Activated T-helper 1 cell treated with anti-CD3 and anti-CD28 coated beads, Interleukin-12 subunit alpha, Interleukin-12 subunit beta, Interleukin-2, Interleukin-4 antibody, amounts not matched to agents 30 ng/mL and 10 ng/mL and 1 ng/mL, durations not matched to agents 14 hours and 24 hours and 36 hours (primary cell): ENCODE measurements around the gene IL17B. TPM values are rescaled to one million over a fixed set of nuclear protein-coding genes. Genes with fewer than 3 reads are reported as not detected.

Experiments used
- DNase-seq: peaks from one replicate; pipeline ENCODE4 v3.0.0; 2021; ENCODE audit warnings: low spot score
- H3K27ac Mint-ChIP-seq: one replicate; pipeline ENCODE4 v1.8.0; 2021; ENCODE audit warnings: mild to moderate bottlenecking, mixed read lengths
- H3K27me3 Mint-ChIP-seq: one replicate; pipeline ENCODE4 v1.8.0; 2022; ENCODE audit warnings: mild to moderate bottlenecking, moderate library complexity, mixed read lengths; ENCODE audit not compliant: insufficient read depth
- H3K36me3 Mint-ChIP-seq: one replicate; pipeline ENCODE4 v1.8.0; 2021; ENCODE audit warnings: low read depth, mixed read lengths
- H3K4me1 Mint-ChIP-seq: one replicate; pipeline ENCODE4 v1.8.0; 2021; ENCODE audit warnings: low read depth, mixed read lengths
- H3K4me3 Mint-ChIP-seq: one replicate; pipeline ENCODE4 v1.8.0; 2021; ENCODE audit warnings: mild to moderate bottlenecking, moderate library complexity, mixed read lengths
- H3K9me3 Mint-ChIP-seq: one replicate; pipeline ENCODE4 v1.8.0; 2021; ENCODE audit warnings: mixed read lengths
- intact Hi-C: fragments of 100-400 bp; cut with micrococcal nuclease; formaldehyde crosslinking; loops from one replicate; pipeline ENCODE4 v1.15.1; 2024
- total RNA-seq: library from RNA; stranded (reverse); gene quantifications from 2 replicates; pipeline ENCODE4 v1.2.3, GENCODE V29; 2022

The IL17B gene
- total RNA-seq, 1 donor from 2014 or later, result not detected

DNA sequence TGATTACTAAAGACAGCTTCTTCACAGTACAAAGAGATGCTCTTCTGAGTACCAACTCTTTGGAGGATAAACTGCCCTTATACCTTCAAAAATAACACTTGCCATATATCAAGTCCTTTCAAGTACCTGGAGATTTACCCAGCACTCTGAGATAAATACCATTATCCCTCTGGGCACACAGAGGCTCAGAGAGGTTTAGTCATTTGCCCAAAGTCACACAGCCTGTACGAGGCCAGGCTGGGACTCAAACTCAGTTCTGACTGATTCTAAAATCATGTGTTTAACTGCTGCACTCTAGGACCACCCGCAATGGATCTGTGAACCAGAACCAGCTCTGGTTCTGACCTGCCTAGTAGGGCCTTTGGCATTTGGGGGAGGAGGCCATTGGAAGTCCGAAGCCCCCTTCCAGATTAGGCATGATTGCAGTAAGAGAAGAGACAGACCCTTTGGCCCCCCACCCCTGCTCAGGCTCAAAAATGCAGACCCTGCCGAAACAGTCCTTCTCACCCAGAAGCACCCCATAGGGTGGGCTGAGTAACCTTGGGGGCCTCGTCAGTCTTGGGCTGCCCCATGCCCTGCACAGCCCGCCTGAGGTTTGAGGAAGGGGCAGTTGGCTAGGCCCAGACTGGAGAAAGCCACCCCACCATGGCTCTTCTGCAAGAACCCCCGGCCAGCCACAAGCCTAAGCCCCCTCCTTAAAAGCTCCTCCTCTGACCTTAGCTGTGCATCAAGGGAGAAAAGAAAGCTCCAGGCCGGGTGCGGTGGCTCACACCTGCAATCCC, 32.8 kb upstream of the IL17B start:
- Mint-ChIP-seq H3K27ac (no peak overlapping the region), H3K4me3 (no peak overlapping the region), H3K4me1 (no peaks in the 10 kb centered on the region), H3K27me3 (peaks cover 5% of the 10 kb centered on the region), H3K36me3 (no peaks in the 10 kb centered on the region), H3K9me3 (no peaks in the 10 kb centered on the region)
- intact Hi-C loops, result no loop called here
- no peak for DNase-seq

GRCh38 chr5:149410721-149411432, 31.8 kb upstream of the IL17B start:
- Mint-ChIP-seq H3K4me3 (no peak overlapping the region), H3K27me3 (peaks cover 5% of the 10 kb centered on the region), H3K4me1 (no peaks in the 10 kb centered on the region), H3K36me3 (no peaks in the 10 kb centered on the region), H3K27ac (no peak overlapping the region), H3K9me3 (no peaks in the 10 kb centered on the region)
- intact Hi-C loops, result no loop called here
- no peak for DNase-seq

GRCh38 chr5:149410071-149410470, 31.0 kb upstream of the IL17B start:
- intact Hi-C loops, result no loop called here
- DNase-seq, result no peak
- no peak overlapping the region for H3K4me3 Mint-ChIP-seq
- peaks cover 5% of the 10 kb centered on the region for H3K27me3 Mint-ChIP-seq
- H3K36me3 Mint-ChIP-seq, result no peaks in the 10 kb centered on the region
- H3K4me1 Mint-ChIP-seq, result no peaks in the 10 kb centered on the region
- no peaks in the 10 kb centered on the region for H3K9me3 Mint-ChIP-seq
- no peak overlapping the region for H3K27ac Mint-ChIP-seq

DNA sequence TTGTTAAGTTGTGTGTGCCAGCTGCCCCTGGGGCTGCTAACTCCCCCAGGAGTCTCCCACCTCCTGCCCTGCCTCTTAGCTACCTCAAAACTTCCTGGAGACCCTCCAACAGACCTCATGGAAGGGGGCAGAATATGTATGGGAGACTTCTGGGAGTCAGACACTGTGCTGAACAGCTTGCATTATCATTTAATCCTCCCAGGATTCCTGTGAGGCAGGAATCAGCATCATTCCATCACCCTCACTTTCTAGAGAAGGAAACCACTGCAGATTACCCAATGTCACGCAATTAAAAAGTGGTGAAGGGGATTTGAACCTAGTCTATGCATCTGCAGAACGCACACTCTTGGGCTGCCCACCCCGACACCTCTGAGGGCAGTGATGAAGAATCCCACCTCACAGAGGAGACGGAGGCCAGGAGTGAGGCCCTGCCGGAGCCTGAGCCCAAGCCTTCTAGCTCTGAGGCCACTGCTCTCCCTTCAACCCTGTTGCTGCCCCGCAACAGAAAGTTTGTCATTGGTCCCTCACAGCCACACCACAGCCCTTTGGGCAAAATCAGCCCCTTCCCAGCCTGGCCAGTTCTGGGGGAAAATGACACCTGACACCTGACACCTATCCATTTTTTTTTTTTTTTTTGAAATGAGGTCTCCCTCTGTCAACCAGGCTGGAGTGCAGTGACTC, 30.3 kb upstream of the IL17B start:
- intact Hi-C loops, result no loop called here
- Mint-ChIP-seq H3K9me3 (no peaks in the 10 kb centered on the region), H3K4me3 (no peak overlapping the region), H3K36me3 (no peaks in the 10 kb centered on the region), H3K27ac (no peak overlapping the region), H3K4me1 (no peaks in the 10 kb centered on the region), H3K27me3 (peaks cover 5% of the 10 kb centered on the region)
- no peak for DNase-seq

- no peak for DNase-seq
- Mint-ChIP-seq H3K4me1 (no peaks in the 10 kb centered on the region), H3K36me3 (no peaks in the 10 kb centered on the region), H3K4me3 (no peak overlapping the region), H3K27me3 (peaks cover 5% of the 10 kb centered on the region), H3K27ac (no peak overlapping the region), H3K9me3 (no peaks in the 10 kb centered on the region)
- intact Hi-C loops, result no loop called here
Measured at GRCh38 chr5:149408252-149409099, 29.4 kb upstream of the IL17B start.

DNA sequence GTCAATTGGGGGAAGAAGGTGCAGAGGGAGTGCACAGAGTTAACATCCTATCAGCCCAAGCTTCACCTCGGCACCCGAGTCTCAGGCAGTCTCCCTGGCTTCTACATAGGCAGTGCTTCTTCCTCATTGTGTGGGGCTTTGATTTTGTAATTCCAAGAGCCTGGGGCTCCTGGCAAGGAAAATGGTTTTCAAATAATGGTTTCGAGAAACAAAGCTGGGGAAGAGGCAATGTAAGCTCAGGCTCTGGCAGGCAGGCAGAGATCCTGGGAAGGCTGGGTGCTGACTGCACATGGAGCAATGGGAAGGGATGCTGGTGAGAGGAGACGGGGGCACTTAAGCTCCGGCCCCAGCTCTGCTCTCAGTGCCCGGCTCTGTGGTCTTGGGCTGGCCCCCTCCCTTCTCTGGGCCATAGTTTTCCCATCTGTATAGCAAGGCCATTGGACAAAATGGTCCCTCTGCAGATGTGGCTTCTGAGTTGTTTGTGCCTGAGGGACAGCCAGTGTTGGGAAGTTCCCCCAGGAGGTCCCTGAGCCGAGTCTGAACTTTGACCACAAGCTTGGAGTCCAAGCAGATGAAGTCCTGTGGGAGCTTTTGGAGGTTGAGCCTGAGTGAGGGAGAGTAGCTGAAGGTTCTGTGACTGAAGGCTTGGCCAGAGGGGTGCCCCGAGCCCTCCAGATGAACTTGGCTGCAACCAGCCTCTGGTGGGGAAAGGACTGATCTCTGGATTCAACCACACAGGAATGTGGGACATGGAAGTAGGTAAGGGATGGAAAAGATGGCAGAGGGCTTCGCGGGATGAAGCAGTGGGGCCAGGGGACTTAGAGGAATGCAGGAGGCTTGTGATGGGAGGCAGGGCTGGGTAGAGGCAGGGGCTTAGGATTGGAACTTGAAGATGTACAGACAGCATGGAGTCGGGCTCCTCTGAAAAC, 28.5 kb upstream of the IL17B start:
- intact Hi-C loops, result no loop called here
- no peaks in the 10 kb centered on the region for H3K9me3 Mint-ChIP-seq
- no peak for DNase-seq
- no peak overlapping the region for H3K4me3 Mint-ChIP-seq
- H3K27ac Mint-ChIP-seq, result no peak overlapping the region
- H3K27me3 Mint-ChIP-seq, result peaks cover 3% of the 10 kb centered on the region
- H3K36me3 Mint-ChIP-seq, result no peaks in the 10 kb centered on the region
- H3K4me1 Mint-ChIP-seq, result no peaks in the 10 kb centered on the region

DNA sequence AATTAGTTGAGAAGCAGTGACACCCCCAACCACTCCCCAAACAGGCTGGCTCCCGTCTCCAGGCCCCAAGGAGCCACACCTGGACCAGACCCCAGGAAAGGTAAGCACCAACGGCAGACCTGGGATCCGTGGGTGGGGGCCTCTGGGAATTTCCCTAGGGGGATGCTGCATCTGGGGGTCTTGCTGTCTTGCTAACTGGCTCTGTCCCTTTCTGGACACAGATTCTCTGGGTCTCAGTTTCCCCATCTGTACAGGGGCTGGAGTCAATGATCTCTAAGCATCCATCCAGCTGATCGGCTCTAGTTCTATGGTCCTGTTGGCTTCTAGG, 27.9 kb upstream of the IL17B start:
- intact Hi-C loops, result no loop called here
- Mint-ChIP-seq H3K27ac (no peak overlapping the region), H3K36me3 (no peaks in the 10 kb centered on the region), H3K4me1 (no peaks in the 10 kb centered on the region), H3K4me3 (no peak overlapping the region), H3K27me3 (peaks cover 3% of the 10 kb centered on the region), H3K9me3 (no peaks in the 10 kb centered on the region)
- DNase-seq, result no peak

DNA sequence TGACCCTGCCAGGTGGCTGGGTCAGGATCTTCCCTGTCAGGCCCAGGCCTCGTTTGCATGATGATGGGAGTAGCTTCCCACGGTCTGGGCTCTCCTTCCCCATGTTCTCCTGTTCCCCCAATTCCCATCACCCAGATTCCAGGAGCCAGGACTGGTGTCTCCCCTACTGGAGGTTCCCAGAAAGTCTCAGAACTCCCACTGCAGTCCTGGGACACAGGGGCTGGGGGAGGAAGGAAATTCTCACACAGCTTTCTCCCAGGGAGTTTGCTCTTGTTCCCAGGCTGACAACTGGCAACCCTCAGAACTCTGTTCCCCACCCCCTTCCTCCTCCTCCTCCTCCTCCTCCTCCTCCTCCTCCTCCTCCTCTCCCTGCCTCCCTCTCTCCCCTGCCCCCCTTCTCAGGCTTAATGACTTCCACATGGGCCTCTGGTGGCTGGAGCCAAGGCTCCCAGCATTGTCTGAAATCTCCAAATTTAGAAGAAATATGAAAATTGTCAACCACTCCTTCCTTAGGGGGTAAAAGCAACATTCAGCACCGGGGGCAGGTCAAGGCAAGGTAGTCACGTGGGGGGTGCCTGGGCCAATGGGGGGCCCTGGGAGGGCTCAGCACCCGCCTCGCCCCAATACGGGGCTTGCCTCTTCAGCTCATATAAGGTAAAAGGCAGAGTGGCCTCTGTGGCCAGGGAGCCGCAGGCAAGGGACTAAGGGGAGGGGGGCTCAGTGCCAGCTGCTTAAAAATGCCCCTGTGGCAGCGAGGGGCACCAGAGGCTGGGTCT, 27.3 kb upstream of the IL17B start:
- intact Hi-C loops, result no loop called here
- no peaks in the 10 kb centered on the region for H3K36me3 Mint-ChIP-seq
- peaks cover 3% of the 10 kb centered on the region for H3K27me3 Mint-ChIP-seq
- no peak overlapping the region for H3K4me3 Mint-ChIP-seq
- no peaks in the 10 kb centered on the region for H3K4me1 Mint-ChIP-seq
- no peaks in the 10 kb centered on the region for H3K9me3 Mint-ChIP-seq
- DNase-seq, result no peak
- no peak overlapping the region for H3K27ac Mint-ChIP-seq

GRCh38 chr5:149405550-149406202, 26.6 kb upstream of the IL17B start:
- DNase-seq, result no peak
- Mint-ChIP-seq H3K4me3 (no peak overlapping the region), H3K27me3 (peaks cover 3% of the 10 kb centered on the region), H3K27ac (no peak overlapping the region), H3K36me3 (no peaks in the 10 kb centered on the region), H3K9me3 (no peaks in the 10 kb centered on the region), H3K4me1 (no peaks in the 10 kb centered on the region)
- intact Hi-C loops, result no loop called here

DNA sequence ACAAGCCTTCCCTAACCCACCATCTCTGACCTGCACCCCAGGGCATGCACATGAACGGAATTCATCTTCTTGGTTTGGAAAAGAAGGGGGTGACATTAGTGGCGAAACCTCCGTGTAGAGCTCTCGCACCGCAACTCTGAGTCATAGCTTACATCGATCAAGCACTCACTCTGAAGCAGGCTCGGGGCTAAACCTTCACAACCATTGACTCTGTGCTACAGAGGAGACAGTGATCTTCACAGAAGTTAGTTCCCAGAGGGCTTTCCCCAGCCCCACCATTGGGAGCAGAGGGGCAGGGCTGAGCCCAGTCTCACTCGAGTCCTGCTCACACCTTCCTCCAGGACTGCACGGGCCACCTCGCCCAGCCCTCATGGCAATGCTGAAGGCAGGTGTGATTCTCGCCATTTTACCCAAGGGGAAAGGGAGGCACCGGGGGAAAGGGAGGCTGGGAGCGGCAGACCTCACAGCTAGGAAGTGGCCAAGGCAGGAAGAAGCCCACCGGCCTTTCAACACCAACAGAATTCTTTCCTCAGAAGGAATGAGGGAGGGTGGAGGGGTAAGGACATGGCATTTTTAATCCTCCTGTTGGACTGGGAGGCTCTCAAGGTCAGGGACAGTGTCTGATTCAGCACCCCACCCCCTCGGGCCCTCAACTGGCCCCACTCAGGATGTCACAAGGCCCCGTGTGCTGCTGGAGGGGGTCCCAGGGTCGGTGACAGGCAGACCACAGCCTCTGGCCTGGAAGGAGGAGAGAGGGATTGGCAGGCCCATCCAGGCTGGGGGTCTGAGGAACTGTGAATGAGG, 25.9 kb upstream of the IL17B start:
- Mint-ChIP-seq H3K4me3 (no peak overlapping the region), H3K27me3 (peaks cover 3% of the 10 kb centered on the region), H3K36me3 (no peaks in the 10 kb centered on the region), H3K4me1 (no peaks in the 10 kb centered on the region), H3K9me3 (no peaks in the 10 kb centered on the region), H3K27ac (no peak overlapping the region)
- no peak for DNase-seq
- intact Hi-C loops, result no loop called here
